GM19452 (cell line): ENCODE data around the gene PRCP.

Experiments
- ATAC-seq: cut with Tn5 transposase; IDR thresholded peaks from one replicate; pipeline ENCODE4 v1.9.1; 2021; ENCODE audit not compliant: unreplicated experiment

Gene PRCP

DNA sequence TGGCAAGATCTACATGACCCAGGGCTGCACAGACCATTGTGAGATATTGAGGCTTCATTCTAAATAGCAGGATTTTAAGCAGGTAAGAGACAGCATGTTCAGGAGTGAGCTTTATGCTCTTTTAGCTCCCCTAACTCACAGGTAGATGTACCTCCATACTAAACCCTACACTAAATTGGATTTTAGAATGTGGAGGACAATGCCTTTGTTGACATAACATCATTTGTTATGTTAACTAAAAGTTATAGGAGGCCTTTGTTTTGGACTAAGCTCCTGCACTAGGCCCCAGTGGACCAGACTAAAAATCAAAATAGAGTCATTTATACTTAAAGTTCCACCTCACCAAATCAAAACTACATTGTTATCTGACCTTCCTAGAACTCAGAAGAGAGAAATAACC is 8.1 kb upstream of the PRCP start:
- ATAC-seq = no peak

- ATAC-seq = no peak
Measured at GRCh38 chr11:82907371-82907770, 7.1 kb upstream of the PRCP start.

GRCh38 chr11:82906931-82907330 is 6.7 kb upstream of the PRCP start:
- ATAC-seq = no peak

DNA sequence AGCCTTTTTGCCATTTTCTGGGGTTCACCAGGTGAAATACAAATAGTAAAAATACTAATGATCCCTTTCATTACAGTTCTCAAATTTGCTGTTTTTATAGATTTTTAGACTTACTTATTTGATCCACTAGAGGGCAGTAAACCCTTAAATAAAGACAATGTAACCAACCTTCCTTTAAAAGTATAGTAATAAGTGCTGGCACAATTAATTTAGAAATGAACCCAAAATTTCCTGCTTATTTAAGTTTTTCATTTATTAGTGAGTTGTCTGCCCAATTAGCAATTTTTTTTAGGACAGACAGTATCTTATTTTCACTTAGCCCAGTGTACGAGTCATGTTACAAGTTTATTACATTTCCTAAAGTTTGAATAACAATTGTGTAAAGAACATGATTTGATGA is 6.0 kb upstream of the PRCP start:
- no peak for ATAC-seq

- no peak for ATAC-seq
Measured at GRCh38 chr11:82903843-82904586, 3.8 kb upstream of the PRCP start.

DNA sequence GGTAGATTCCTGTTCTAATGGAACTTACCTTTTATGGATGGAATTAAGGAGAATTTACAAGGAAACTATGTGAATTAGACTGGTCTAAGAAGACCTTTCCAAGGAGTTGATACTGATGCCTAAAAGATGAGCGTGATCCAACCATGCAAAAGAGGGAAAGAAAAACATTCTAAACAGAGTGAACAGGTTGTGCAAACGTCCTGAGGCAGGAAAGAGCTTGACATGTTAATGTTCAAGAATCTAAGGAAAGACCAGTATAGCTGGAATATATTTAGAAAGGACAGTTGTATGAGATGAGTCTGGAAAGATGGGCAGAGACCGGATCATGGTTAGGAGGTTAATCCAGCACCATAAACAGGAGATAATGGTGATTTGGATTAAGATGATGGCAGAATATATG is 2.6 kb upstream of the PRCP start:
- ATAC-seq = no peak

- no peak for ATAC-seq
Measured at GRCh38 chr11:82901922-82902485, 1.8 kb upstream of the PRCP start.

- peak; percentile 70 for ATAC-seq
Measured at GRCh38 chr11:82901165-82901921, 1.1 kb upstream of the PRCP start, which contains the start of gene DDIAS. TSS of gene DDIAS (plus strand) at chr11:82901736. CDS start at chr11:82914739, 13,003 bp downstream.

- ATAC-seq = peak; percentile 3
Measured at GRCh38 chr11:82899957-82900276, 313 bp downstream of the PRCP start.

- ATAC-seq = no peak
Measured at GRCh38 chr11:82899186-82899820, 927 bp downstream of the PRCP start.

DNA sequence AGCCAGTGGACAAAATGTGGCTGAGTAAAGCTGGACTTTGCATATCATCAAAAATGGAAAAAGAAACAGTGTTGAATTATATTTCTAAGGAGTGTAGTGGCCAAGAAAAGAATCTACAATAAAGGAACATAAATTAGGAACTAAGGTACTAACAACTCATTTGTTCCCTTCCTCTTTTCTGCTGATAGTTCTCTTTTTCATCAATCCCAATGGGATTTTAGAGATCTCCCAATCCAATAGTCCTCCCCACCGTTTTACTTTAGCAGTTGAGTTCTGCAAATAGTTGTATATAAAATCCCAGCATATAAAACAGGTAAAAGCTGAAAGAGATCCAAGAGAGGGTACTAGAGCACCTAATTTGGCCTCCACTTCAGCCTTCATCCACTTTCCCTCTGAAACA is 2.0 kb downstream of the PRCP start:
- no peak for ATAC-seq

GRCh38 chr11:82896183-82896582 is 4.0 kb downstream of the PRCP start:
- no peak for ATAC-seq

- peak; percentile 32 for ATAC-seq
Measured at GRCh38 chr11:82895437-82896091, 4.7 kb downstream of the PRCP start.

GRCh38 chr11:82892611-82893169 is 7.5 kb downstream of the PRCP start:
- ATAC-seq = no peak

GRCh38 chr11:82890936-82891335 is 9.3 kb downstream of the PRCP start:
- ATAC-seq = no peak

- ATAC-seq = no peak
Measured at GRCh38 chr11:82890002-82890341, 10.3 kb downstream of the PRCP start.

DNA sequence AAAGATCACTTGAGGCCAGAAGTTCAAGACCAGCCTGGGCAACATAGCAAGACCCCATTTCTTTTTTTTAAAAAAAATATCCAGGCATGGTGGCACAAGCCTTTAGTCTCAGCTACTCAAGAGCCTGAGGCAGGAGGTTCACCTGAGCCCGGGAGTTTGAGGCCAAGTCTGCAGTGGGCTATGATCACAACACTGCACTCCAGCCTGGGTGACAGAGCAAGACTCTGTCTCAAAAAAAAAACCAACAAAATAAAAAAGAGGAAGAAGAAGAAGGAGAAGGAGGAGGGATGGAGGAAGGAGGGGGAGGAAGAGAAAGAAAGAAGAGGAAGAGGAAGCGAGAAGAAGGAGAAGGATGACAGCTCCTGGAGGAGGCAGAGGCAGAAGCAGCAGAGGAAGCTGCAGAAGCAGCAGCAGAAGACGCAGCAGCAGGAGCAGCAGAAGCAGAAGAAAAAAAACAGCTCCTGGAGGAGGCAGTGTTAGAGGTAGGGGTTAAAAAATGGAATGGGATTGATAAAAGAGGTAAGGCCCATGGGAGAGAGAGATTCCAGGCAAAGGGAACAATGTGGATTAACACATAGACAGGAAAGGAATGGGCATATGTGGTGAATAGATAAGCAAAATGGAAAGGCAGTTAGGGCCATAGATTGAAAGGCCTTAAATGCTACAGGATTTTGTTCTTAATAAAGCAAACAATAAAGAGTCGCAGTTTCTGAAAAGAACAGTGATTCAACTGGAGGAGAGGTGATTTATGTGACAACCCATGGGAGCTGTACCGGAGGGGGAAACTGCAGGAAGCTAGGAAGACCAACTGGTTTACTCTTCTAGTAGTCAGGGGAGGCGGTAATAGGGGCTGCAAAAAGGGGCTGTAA is 10.9 kb downstream of the PRCP start:
- no peak for ATAC-seq

DNA sequence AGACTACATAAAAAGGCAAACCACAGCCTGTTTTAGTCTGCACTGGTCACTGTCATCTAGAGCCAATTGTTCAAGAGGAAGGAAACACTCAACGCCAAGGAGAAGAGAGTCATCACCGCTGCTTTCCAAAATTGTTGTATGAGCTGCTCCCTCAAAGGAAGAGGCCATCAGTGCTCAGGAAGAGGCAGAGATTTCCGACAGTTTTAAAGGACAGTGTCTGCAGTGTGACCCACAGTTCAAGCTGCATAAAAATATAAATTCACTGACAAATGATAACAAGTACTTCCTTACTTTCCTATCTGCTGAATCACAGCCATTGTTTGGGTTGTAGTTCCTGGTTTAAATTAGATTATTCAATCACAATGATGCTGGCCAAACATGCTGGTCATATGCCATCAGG is 16.4 kb downstream of the PRCP start:
- no peak for ATAC-seq

- ATAC-seq = no peak
Measured at GRCh38 chr11:82874646-82875523, 25.3 kb downstream of the PRCP start.
